ENCODE measurements around the gene PRKAR1B. TPM values are rescaled to one million over a fixed set of nuclear protein-coding genes. Genes with fewer than 3 reads are reported as not detected.

The PRKAR1B gene
- total RNA-seq, 2 experiments from 2014 or later = 48.7 to 49.9 TPM

GRCh38 chr7:696812-697551 lies 30.1 kb downstream of the PRKAR1B start:
- Mint-ChIP-seq H3K4me1 (ENCODE audit: low read depth) (peaks cover 4% of the 10 kb centered on the region), H3K9me3 (no peaks in the 10 kb centered on the region), H3K27ac (no peak overlapping the region), H3K4me3 (no peak overlapping the region), H3K36me3 (ENCODE audit: low read depth) (peaks cover 21% of the 10 kb centered on the region), H3K27me3 (no peaks in the 10 kb centered on the region)
- POLR2A ChIA-PET = no interaction called here
- DNase-seq = no peak
- intact Hi-C loops (cut with micrococcal nuclease) = no loop called here
- CTCF ChIA-PET = no interaction called here
- ATAC-seq = no peak
- TF ChIP-seq CTCF (IDR thresholded peaks at IDR 0.05) = no peak

- H3K27ac Mint-ChIP-seq = no peak overlapping the region
These were observed 30.7 kb downstream of the PRKAR1B start for GRCh38 chr7:696426-696811.

GRCh38 chr7:693280-693679 lies 33.8 kb downstream of the PRKAR1B start:
- Mint-ChIP-seq H3K4me3 (no peak overlapping the region), H3K27ac (no peak overlapping the region), H3K9me3 (peaks cover 10% of the 10 kb centered on the region), H3K4me1 (ENCODE audit: low read depth) (no peaks in the 10 kb centered on the region), H3K36me3 (ENCODE audit: low read depth) (peaks cover 38% of the 10 kb centered on the region), H3K27me3 (no peaks in the 10 kb centered on the region)
- ATAC-seq = no peak
- TF ChIP-seq CTCF (IDR thresholded peaks at IDR 0.05) = no peak
- no peak for DNase-seq
- ChIA-PET POLR2A (no interaction called here), CTCF (no interaction called here)
- intact Hi-C loops (cut with micrococcal nuclease) = no loop called here

More at GRCh38 chr7:696426-696811, 30.7 kb downstream of the PRKAR1B start:
- TF ChIP-seq CTCF (IDR thresholded peaks at IDR 0.05) = no peak
- Mint-ChIP-seq H3K27me3 (no peaks in the 10 kb centered on the region), H3K9me3 (no peaks in the 10 kb centered on the region), H3K4me1 (ENCODE audit: low read depth) (no peaks in the 10 kb centered on the region), H3K4me3 (no peak overlapping the region), H3K36me3 (ENCODE audit: low read depth) (peaks cover 25% of the 10 kb centered on the region)
- ChIA-PET CTCF (no interaction called here), POLR2A (no interaction called here)
- intact Hi-C loops (cut with micrococcal nuclease) = no loop called here
- ATAC-seq (no peak), DNase-seq (no peak)

- ChIA-PET CTCF (no interaction called here), POLR2A (no interaction called here)
- Mint-ChIP-seq H3K9me3 (peaks cover 19% of the 10 kb centered on the region), H3K27me3 (no peaks in the 10 kb centered on the region), H3K36me3 (ENCODE audit: low read depth) (peaks cover 50% of the 10 kb centered on the region), H3K4me1 (ENCODE audit: low read depth) (no peaks in the 10 kb centered on the region), H3K4me3 (no peak overlapping the region), H3K27ac (no peak overlapping the region)
- intact Hi-C loops (cut with micrococcal nuclease) = no loop called here
- ATAC-seq = no peak
- TF ChIP-seq CTCF (IDR thresholded peaks at IDR 0.05) = no peak
- DNase-seq = no peak
These were observed 35.6 kb downstream of the PRKAR1B start for GRCh38 chr7:691361-692045.
